Activated CD8-positive, alpha-beta T cell treated with anti-CD3 and anti-CD28 coated beads, Interleukin-2, amount 10 ng/mL, durations not matched to agents 7 days and 5 days (primary cell): Measurements from ENCODE around the gene DUSP6. TPM values are rescaled to one million over a fixed set of nuclear protein-coding genes. Genes with fewer than 3 reads are reported as not detected.
A peak's percentile ranks its signal among the peaks of the same experiment; 100 is the strongest.

Source experiments
- ATAC-seq: fragments of 150-1000 bp; cut with Tn5 transposase; one replicate; pipeline ENCODE4 v1.10.0; 2021; ENCODE audit warnings: moderate library complexity
- CTCF ChIA-PET: fragments of 350-600 bp; sonication (Branson Sonifier 250); formaldehyde crosslinking; loops from one replicate; lab custom pipeline; 2021; ENCODE audit warnings: antibody characterized with exemption; lab: Charles Lee
- POLR2A ChIA-PET: fragments of 350-600 bp; sonication (Branson Sonifier 250); formaldehyde crosslinking; loops from one replicate; lab custom pipeline; 2021; ENCODE audit warnings: antibody characterized with exemption; lab: Charles Lee
- DNase-seq: peaks from one replicate; pipeline ENCODE4 v3.0.0-alpha.2; 2020
- H3K27ac Mint-ChIP-seq: one replicate; pipeline ENCODE4 v1.8.0; 2021; ENCODE audit warnings: mild to moderate bottlenecking, mixed read lengths
- H3K27me3 Mint-ChIP-seq: one replicate; pipeline ENCODE4 v1.8.0; 2021; ENCODE audit warnings: low read depth, mixed read lengths
- H3K36me3 Mint-ChIP-seq: one replicate; pipeline ENCODE4 v1.8.0; 2021; ENCODE audit warnings: low read depth, mixed read lengths
- H3K4me1 Mint-ChIP-seq: one replicate; pipeline ENCODE4 v1.8.0; 2021; ENCODE audit warnings: low read depth, mixed read lengths
- H3K4me3 Mint-ChIP-seq: one replicate; pipeline ENCODE4 v1.8.0; 2021; ENCODE audit warnings: mild to moderate bottlenecking, mixed read lengths
- H3K9me3 Mint-ChIP-seq: one replicate; pipeline ENCODE4 v1.8.0; 2022; ENCODE audit warnings: mixed read lengths; ENCODE audit not compliant: insufficient read depth
- total RNA-seq, 2 experiments: library from RNA; stranded (reverse); gene quantifications; one replicate each; pipeline ENCODE4 v1.2.3, GENCODE V29; 2021

DUSP6 gene
- total RNA-seq, 2 experiments from 2014 or later: 116 to 119 TPM

GRCh38 chr12:89384807-89385206 lies 32.5 kb upstream of the DUSP6 start:
- no peaks in the 10 kb centered on the region for H3K9me3 Mint-ChIP-seq
- no peaks in the 10 kb centered on the region for H3K36me3 Mint-ChIP-seq
- ChIA-PET CTCF (interaction anchor here (0.7 kb wide), 1 partner anchor 11 kb away, joined by 3 read pairs; no protein-coding TSS in a partner anchor), POLR2A (no interaction called here)
- H3K4me1 Mint-ChIP-seq: peaks cover 22% of the 10 kb centered on the region
- H3K27me3 Mint-ChIP-seq: no peaks in the 10 kb centered on the region
- no peak for ATAC-seq
- no peak overlapping the region for H3K4me3 Mint-ChIP-seq
- no peak for DNase-seq
- no peak overlapping the region for H3K27ac Mint-ChIP-seq

GRCh38 chr12:89384050-89384758 lies 31.9 kb upstream of the DUSP6 start:
- Mint-ChIP-seq H3K4me3 (no peak overlapping the region), H3K27me3 (no peaks in the 10 kb centered on the region), H3K27ac (no peak overlapping the region), H3K9me3 (no peaks in the 10 kb centered on the region), H3K4me1 (peaks cover 26% of the 10 kb centered on the region), H3K36me3 (no peaks in the 10 kb centered on the region)
- no peak for ATAC-seq
- ChIA-PET CTCF (interaction anchor here (0.7 kb wide), 1 partner anchor 12 kb away, joined by 3 read pairs; no protein-coding TSS in a partner anchor), POLR2A (no interaction called here)
- DNase-seq: no peak

GRCh38 chr12:89383235-89384049 lies 31.1 kb upstream of the DUSP6 start:
- CTCF ChIA-PET: interaction anchor here (1.0 kb wide), 1 partner anchor 37 kb away, joined by 4 read pairs; no protein-coding TSS in a partner anchor
- Mint-ChIP-seq H3K9me3 (no peaks in the 10 kb centered on the region), H3K27ac (no peak overlapping the region), H3K4me3 (no peak overlapping the region), H3K27me3 (no peaks in the 10 kb centered on the region), H3K36me3 (no peaks in the 10 kb centered on the region), H3K4me1 (peaks cover 33% of the 10 kb centered on the region)
- no peak for ATAC-seq
- DNase-seq: no peak
- POLR2A ChIA-PET: no interaction called here

- ChIA-PET POLR2A (no interaction called here), CTCF (interaction anchor here (1.0 kb wide), 1 partner anchor 38 kb away, joined by 4 read pairs; no protein-coding TSS in a partner anchor)
- no peaks in the 10 kb centered on the region for H3K9me3 Mint-ChIP-seq
- H3K36me3 Mint-ChIP-seq: peaks cover 2% of the 10 kb centered on the region
- no peaks in the 10 kb centered on the region for H3K27me3 Mint-ChIP-seq
- H3K4me1 Mint-ChIP-seq: peaks cover 38% of the 10 kb centered on the region
- no peak overlapping the region for H3K4me3 Mint-ChIP-seq
- DNase-seq: no peak
- H3K27ac Mint-ChIP-seq: no peak overlapping the region
- ATAC-seq: no peak
Measured at GRCh38 chr12:89382328-89382727, 30.0 kb upstream of the DUSP6 start.

GRCh38 chr12:89379839-89380467 lies 27.7 kb upstream of the DUSP6 start:
- ChIA-PET CTCF (interaction anchor here (1.2 to 1.7 kb wide), 2 partner anchors 15 to 29 kb away, joined by 3 to 4 read pairs; no protein-coding TSS in a partner anchor), POLR2A (interaction anchor here (2.3 kb wide), 1 partner anchor 27 kb away, joined by 8 read pairs; the partner anchor contains the start of gene DUSP6)
- H3K27ac Mint-ChIP-seq: no peak overlapping the region
- H3K4me1 Mint-ChIP-seq: peaks cover 56% of the 10 kb centered on the region
- H3K36me3 Mint-ChIP-seq: peaks cover 2% of the 10 kb centered on the region
- no peak overlapping the region for H3K4me3 Mint-ChIP-seq
- ATAC-seq (no peak), DNase-seq (no peak)
- H3K9me3 Mint-ChIP-seq: no peaks in the 10 kb centered on the region
- no peaks in the 10 kb centered on the region for H3K27me3 Mint-ChIP-seq

GRCh38 chr12:89379148-89379838 lies 27.0 kb upstream of the DUSP6 start:
- no peak overlapping the region for H3K4me3 Mint-ChIP-seq
- H3K4me1 Mint-ChIP-seq: peaks cover 52% of the 10 kb centered on the region
- no peaks in the 10 kb centered on the region for H3K27me3 Mint-ChIP-seq
- POLR2A ChIA-PET: interaction anchor here (2.3 kb wide), 1 partner anchor 26 kb away, joined by 8 read pairs; the partner anchor contains the start of gene DUSP6
- ATAC-seq (no peak), DNase-seq (no peak)
- H3K36me3 Mint-ChIP-seq: peaks cover 2% of the 10 kb centered on the region
- H3K9me3 Mint-ChIP-seq: no peaks in the 10 kb centered on the region
- H3K27ac Mint-ChIP-seq: no peak overlapping the region
- CTCF ChIA-PET: interaction anchor here (1.2 kb wide), 1 partner anchor 28 kb away, joined by 3 read pairs; no protein-coding TSS in a partner anchor

- H3K27me3 Mint-ChIP-seq: no peaks in the 10 kb centered on the region
- ATAC-seq: no peak
- DNase-seq: no peak
- ChIA-PET POLR2A (interaction anchor here (0.6 kb wide), 1 partner anchor 338 kb away, joined by 4 read pairs; no protein-coding TSS in a partner anchor), CTCF (interaction anchor here (1.5 kb wide), 1 partner anchor 85 kb away, joined by 3 read pairs; no protein-coding TSS in a partner anchor)
- H3K9me3 Mint-ChIP-seq: no peaks in the 10 kb centered on the region
- peak overlapping the region; percentile 61 for H3K27ac Mint-ChIP-seq
- no peak overlapping the region for H3K4me3 Mint-ChIP-seq
- H3K4me1 Mint-ChIP-seq: peaks cover 52% of the 10 kb centered on the region
- H3K36me3 Mint-ChIP-seq: peaks cover 2% of the 10 kb centered on the region
Measured at GRCh38 chr12:89376844-89377243, 24.5 kb upstream of the DUSP6 start.

- no peaks in the 10 kb centered on the region for H3K9me3 Mint-ChIP-seq
- peaks cover 58% of the 10 kb centered on the region for H3K4me1 Mint-ChIP-seq
Measured at GRCh38 chr12:89376202-89376529, 23.9 kb upstream of the DUSP6 start.

GRCh38 chr12:89373763-89374572 lies 21.7 kb upstream of the DUSP6 start:
- Mint-ChIP-seq H3K27me3 (no peaks in the 10 kb centered on the region), H3K36me3 (peaks cover 2% of the 10 kb centered on the region), H3K27ac (no peak overlapping the region), H3K4me1 (peaks cover 62% of the 10 kb centered on the region), H3K4me3 (no peak overlapping the region), H3K9me3 (no peaks in the 10 kb centered on the region)
- ATAC-seq (no peak), DNase-seq (no peak)
- ChIA-PET CTCF (no interaction called here), POLR2A (interaction anchor here (0.8 kb wide), 1 partner anchor 20 kb away, joined by 3 read pairs; no protein-coding TSS in a partner anchor)

More at GRCh38 chr12:89376202-89376529, 23.9 kb upstream of the DUSP6 start:
- ChIA-PET CTCF (interaction anchor here (1.5 kb wide), 1 partner anchor 86 kb away, joined by 3 read pairs; no protein-coding TSS in a partner anchor), POLR2A (interaction anchor here (0.6 to 1.0 kb wide), 2 partner anchors 24 to 338 kb away, joined by 4 read pairs; partner anchors contain the start of gene DUSP6)
- no peak for DNase-seq
- Mint-ChIP-seq H3K36me3 (peaks cover 2% of the 10 kb centered on the region), H3K27me3 (no peaks in the 10 kb centered on the region), H3K27ac (peak overlapping the region; percentile 61), H3K4me3 (no peak overlapping the region)
- ATAC-seq: peak; percentile 20

- DNase-seq: no peak
- Mint-ChIP-seq H3K4me3 (no peak overlapping the region), H3K9me3 (no peaks in the 10 kb centered on the region), H3K27ac (no peak overlapping the region), H3K36me3 (peaks cover 5% of the 10 kb centered on the region), H3K4me1 (peaks cover 52% of the 10 kb centered on the region), H3K27me3 (no peaks in the 10 kb centered on the region)
- POLR2A ChIA-PET: interaction anchor here (1.2 kb wide), 1 partner anchor 27 kb away, joined by 4 read pairs; no protein-coding TSS in a partner anchor
- no peak for ATAC-seq
- CTCF ChIA-PET: no interaction called here
Measured at GRCh38 chr12:89372584-89373370, 20.5 kb upstream of the DUSP6 start.
